Adrenal gland (tissue), 12 donors: Measurements from ENCODE around the gene ARHGEF17. TPM values are rescaled to one million over a fixed set of nuclear protein-coding genes. Genes with fewer than 3 reads are reported as not detected.

Experiments used
- DNase-seq, 7 donors: peaks; one replicate each; pipeline ENCODE4 v3.0.0-alpha.2; 2019 to 2020
- H3K27ac ChIP-seq, 5 donors: fragments of 200-600 bp; sonication (generic) in 4 of 5; 1 replicate in 3 of 5; 2 replicates in 2 of 5; pipeline versions ENCODE4 v1.5.1 to v1.8.0; 2016 to 2020; ENCODE audit warnings: mild to moderate bottlenecking in 1 of 5
- H3K27me3 ChIP-seq: fragments of 200-600 bp; 2 replicates; pipeline ENCODE4 v1.8.0; 2021
- H3K36me3 ChIP-seq, 2 donors: fragments of 200-600 bp; replicated peaks in 1 of 2; 1 replicate in 1 of 2; 2 replicates in 1 of 2; pipeline versions ENCODE4 v1.5.1 to v1.8.0; 2018 to 2022
- H3K4me1 ChIP-seq, 2 donors: fragments of 200-600 bp; replicated peaks in 1 of 2; 1 replicate in 1 of 2; 2 replicates in 1 of 2; pipeline versions ENCODE4 v1.5.1 to v1.8.0; 2018 to 2021
- H3K4me3 ChIP-seq, 4 donors: fragments of 200-600 bp; sonication (generic) in 3 of 4; one replicate each; pipeline ENCODE4 v1.5.1; 2016 to 2018
- H3K9me3 ChIP-seq, 3 donors: fragments of 200-600 bp; sonication (generic) in 1 of 3; replicated peaks in 1 of 3; 1 replicate in 2 of 3; 2 replicates in 1 of 3; pipeline versions ENCODE4 v1.5.1 to v1.8.0; 2016 to 2021
- POLR2A ChIP-seq, 2 donors: fragments of 450-650 bp; IDR thresholded peaks; one replicate each; pipeline ENCODE4 v1.6.1; 2017; ENCODE audit warnings: antibody characterized with exemption in 2 of 2, mild to moderate bottlenecking in 2 of 2, moderate library complexity in 1 of 2
- WGBS, 4 donors: extraction: QIAGEN DNeasy Blood & Tissue Kit in 2 of 4; methylation state at CpG; one replicate each; pipeline versions ENCODE4 v1.1.5 to v1.1.7; 2013 to 2017; 5-methylcytosine and 5-hydroxymethylcytosine counted together
- intact Hi-C, 2 donors: fragments of 100-400 bp; cut with DNase I; formaldehyde crosslinking; loops; one replicate each; pipeline versions ENCODE4 v1.14.1 to v1.15.0; 2022 to 2023
- polyA plus RNA-seq, 3 donors: library from polyadenylated mRNA; stranded (reverse); fragments of 200-250 nt in 2 of 3; fragments of 350-450 nt in 1 of 3; fragmentation: Illumina TruSeq in 1 of 3; extraction: RNeasy Lipid Tissue Mini Kit (QIAGEN cat#74804) in 1 of 3; gene quantifications; one replicate each; pipeline ENCODE4 v1.2.3, GENCODE V29; 2013 to 2014
- total RNA-seq, 9 donors: library from RNA; depleted of rRNA in 4 of 9; stranded (reverse); fragments of >200 nt in 4 of 9; fragments of 120-200 nt in 1 of 9; fragmentation: NEBNext Ultra II Directional in 1 of 9; extraction: Animal tissue kit (Norgen Biotek cat#: 25700) in 1 of 9; gene quantifications; one replicate each; pipeline versions ENCODE4 v1.1.0 to v1.2.4, GENCODE V29; 2013 to 2023
- TF ChIP-seq, protein P1 (sequence below), 6 experiments: fragments of 450-650 bp in 4 of 6; fragments of 200-600 bp in 2 of 6; sonication (generic) in 1 of 6; IDR thresholded peaks; 1 replicate in 5 of 6; 2 replicates in 1 of 6; pipeline versions ENCODE4 v1.5.1 to v1.8.0; 2016 to 2021; ENCODE audit warnings: antibody characterized with exemption in 6 of 6, mild to moderate bottlenecking in 2 of 6, moderate library complexity in 1 of 6
- donor health status: healthy with polysubstance abuse.
- donor health status: Bipolar disorder and iron deficiency.
- donor health status: DM: yes; HTN: yes; CAD: no.
- donor health status: DM: no; HTN: no; CAD: no.
- donor health status: DM: no; HTN: no; CAD: no.
- donor health status: DM: yes; HTN: yes; CAD: no.

Gene ARHGEF17
- total and polyA plus RNA-seq, 12 donors, result 8.1 to 48.2 (median 20.4) TPM

DNA sequence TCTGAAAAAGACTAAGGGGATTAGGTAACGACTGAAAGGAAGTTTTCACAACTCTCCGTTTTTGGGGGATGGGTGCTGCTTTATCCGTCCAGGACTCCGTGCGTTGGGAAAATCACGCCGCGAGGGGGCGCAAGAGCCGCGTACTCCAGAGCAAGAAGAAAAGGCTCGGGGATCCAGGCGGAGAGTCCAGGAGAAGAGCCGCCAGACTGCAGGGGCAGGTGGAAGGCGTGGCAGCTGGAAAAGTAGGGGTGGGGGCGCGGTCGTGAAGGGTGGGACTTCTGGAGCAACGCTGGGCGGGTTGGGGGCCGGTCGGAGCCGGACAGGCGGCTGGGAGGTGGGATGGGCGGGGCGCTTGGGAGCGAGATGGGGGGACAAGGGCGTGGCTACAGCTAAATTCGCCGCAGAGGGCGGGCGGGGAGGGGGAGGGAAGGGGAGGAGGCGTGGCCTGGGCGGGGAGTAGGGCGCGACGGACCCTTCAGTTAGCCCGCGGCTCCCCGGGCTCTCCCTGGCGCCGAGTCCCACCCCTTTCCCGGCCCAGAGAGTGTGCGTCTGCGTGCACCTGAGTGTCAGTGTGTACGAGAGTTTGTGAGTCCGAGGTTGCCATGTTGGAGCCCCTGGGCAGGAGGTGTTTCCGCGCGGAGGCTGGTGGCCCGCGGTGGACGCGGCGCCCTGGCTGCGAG is 613 bp upstream of the ARHGEF17 start:
- Histone ChIP-seq H3K4me3 (peak overlapping the region in 3 of 4 donors; percentile 18 to 71 (median 65)), H3K27me3 (no peaks in the 10 kb centered on the region), H3K4me1 (peaks cover 5 to 11% of the 10 kb centered on the region in 2 donors), H3K9me3 (no peaks in the 10 kb centered on the region), H3K27ac (peak overlapping the region in 3 of 5 donors; percentile 83 to 89 (median 87)), H3K36me3 (no peaks in the 10 kb centered on the region)
- peak in 1 of 2 donors; percentile 24 for TF ChIP-seq POLR2A (IDR thresholded peaks at IDR 0.05)
- TF ChIP-seq, protein P1, sequence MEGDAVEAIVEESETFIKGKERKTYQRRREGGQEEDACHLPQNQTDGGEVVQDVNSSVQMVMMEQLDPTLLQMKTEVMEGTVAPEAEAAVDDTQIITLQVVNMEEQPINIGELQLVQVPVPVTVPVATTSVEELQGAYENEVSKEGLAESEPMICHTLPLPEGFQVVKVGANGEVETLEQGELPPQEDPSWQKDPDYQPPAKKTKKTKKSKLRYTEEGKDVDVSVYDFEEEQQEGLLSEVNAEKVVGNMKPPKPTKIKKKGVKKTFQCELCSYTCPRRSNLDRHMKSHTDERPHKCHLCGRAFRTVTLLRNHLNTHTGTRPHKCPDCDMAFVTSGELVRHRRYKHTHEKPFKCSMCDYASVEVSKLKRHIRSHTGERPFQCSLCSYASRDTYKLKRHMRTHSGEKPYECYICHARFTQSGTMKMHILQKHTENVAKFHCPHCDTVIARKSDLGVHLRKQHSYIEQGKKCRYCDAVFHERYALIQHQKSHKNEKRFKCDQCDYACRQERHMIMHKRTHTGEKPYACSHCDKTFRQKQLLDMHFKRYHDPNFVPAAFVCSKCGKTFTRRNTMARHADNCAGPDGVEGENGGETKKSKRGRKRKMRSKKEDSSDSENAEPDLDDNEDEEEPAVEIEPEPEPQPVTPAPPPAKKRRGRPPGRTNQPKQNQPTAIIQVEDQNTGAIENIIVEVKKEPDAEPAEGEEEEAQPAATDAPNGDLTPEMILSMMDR (IDR thresholded peaks at IDR 0.05), result peak; percentile 77 to 94 (median 88)
- intact Hi-C loops, result loop anchor here (2.0 to 10.0 kb wide), 4 partner anchors 27 to 87 kb away; no protein-coding TSS in a partner anchor
- peak; percentile 95 to 99 (median 98) for DNase-seq
- WGBS, 4 donors, result 0 to 1% (median 0%) methylated on average over 13 to 56 of the region's 56 CpGs

DNA sequence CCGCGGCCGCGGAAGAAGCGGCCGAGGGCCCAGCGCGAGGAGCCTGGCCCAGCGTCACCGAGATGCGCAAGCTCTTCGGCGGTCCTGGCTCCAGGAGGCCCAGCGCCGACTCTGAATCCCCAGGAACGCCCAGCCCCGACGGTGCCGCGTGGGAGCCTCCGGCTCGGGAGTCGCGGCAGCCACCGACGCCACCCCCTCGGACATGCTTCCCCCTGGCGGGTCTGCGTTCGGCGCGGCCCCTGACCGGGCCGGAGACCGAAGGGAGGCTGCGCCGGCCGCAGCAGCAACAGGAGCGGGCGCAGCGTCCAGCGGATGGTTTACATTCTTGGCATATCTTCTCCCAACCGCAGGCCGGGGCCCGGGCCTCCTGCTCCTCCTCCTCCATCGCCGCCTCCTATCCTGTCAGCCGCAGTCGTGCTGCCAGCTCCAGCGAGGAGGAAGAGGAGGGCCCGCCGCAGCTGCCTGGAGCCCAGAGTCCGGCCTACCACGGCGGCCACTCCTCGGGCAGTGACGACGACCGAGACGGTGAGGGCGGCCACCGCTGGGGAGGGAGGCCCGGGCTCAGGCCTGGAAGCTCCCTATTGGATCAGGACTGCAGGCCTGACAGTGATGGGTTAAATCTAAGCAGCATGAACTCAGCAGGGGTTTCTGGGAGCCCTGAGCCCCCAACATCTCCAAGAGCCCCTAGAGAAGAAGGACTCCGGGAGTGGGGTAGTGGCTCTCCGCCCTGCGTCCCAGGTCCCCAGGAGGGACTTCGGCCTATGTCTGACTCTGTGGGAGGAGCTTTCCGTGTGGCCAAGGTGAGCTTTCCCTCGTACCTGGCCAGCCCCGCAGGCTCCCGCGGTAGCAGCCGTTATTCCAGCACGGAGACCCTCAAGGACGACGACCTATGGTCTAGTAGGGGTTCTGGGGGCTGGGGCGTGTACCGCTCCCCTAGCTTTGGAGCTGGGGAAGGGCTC is 1.2 kb downstream of the ARHGEF17 start:
- peak overlapping the region in 4 of 5 donors; percentile 57 to 89 (median 85) for H3K27ac ChIP-seq
- 17 to 27% (median 21%) methylated on average over 26 to 78 of the region's 78 CpGs for WGBS, 4 donors
- no peaks in the 10 kb centered on the region for H3K27me3 ChIP-seq
- TF ChIP-seq, protein P1 (IDR thresholded peaks at IDR 0.05), result no peak
- TF ChIP-seq POLR2A (IDR thresholded peaks at IDR 0.05), result peak; percentile 8 to 53
- intact Hi-C loops, result loop anchor here (5.0 to 10.0 kb wide), 3 partner anchors 33 to 86 kb away; no protein-coding TSS in a partner anchor
- peak overlapping the region in 2 of 4 donors; percentile 65 to 71 for H3K4me3 ChIP-seq
- DNase-seq, result peak; percentile 59 to 85 (median 76)
- H3K9me3 ChIP-seq, result no peaks in the 10 kb centered on the region
- no peaks in the 10 kb centered on the region for H3K36me3 ChIP-seq
- peaks cover 9 to 11% of the 10 kb centered on the region in 2 donors for H3K4me1 ChIP-seq

DNA sequence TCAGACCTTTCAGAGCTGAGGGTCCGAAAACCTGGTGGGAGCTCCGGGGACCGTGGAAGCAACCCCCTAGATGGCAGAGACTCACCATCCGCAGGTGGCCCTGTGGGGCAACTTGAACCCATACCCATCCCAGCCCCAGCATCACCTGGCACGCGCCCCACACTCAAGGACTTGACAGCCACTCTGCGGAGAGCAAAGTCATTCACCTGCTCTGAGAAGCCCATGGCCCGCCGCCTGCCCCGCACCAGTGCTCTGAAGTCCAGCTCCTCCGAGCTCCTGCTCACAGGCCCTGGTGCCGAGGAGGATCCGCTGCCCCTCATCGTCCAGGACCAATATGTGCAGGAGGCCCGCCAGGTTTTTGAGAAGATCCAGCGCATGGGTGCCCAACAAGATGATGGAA is 2.0 kb downstream of the ARHGEF17 start:
- DNase-seq, result no peak
- 77 to 87% (median 82%) methylated on average over 6 to 16 of the region's 16 CpGs for WGBS, 4 donors
- Histone ChIP-seq H3K36me3 (no peaks in the 10 kb centered on the region), H3K4me3 (peak overlapping the region in 1 of 4 donors; percentile 71), H3K27ac (peak overlapping the region in 3 of 5 donors; percentile 35 to 89 (median 83)), H3K4me1 (peaks cover 9 to 11% of the 10 kb centered on the region in 2 donors), H3K27me3 (no peaks in the 10 kb centered on the region), H3K9me3 (no peaks in the 10 kb centered on the region)
- intact Hi-C loops, result no loop called here
- TF ChIP-seq POLR2A (IDR thresholded peaks at IDR 0.05), result no peak
- TF ChIP-seq, protein P1 (IDR thresholded peaks at IDR 0.05), result no peak
